H9 (cell line): ENCODE results near the gene DRD4. TPM values are rescaled to one million over a fixed set of nuclear protein-coding genes. Genes with fewer than 3 reads are reported as not detected.

Source experiments
- DNase-seq: peaks from one replicate; pipeline ENCODE4 v3.0.0-alpha.2; 2017
- H2AFZ ChIP-seq: one replicate; pipeline ENCODE4 v1.6.1; 2013; ENCODE audit warnings: mild to moderate bottlenecking, low read length, control low read depth, moderate library complexity
- H2AK5ac ChIP-seq: 2 replicates; pipeline ENCODE4 v1.6.1; 2013; ENCODE audit warnings: low read length, control low read depth, mixed read lengths; ENCODE audit not compliant: insufficient read length
- H2BK120ac ChIP-seq: one replicate; pipeline ENCODE4 v1.6.1; 2013; ENCODE audit warnings: low read depth, mild to moderate bottlenecking, low read length, control low read depth, inconsistent platforms; ENCODE audit not compliant: poor library complexity, severe bottlenecking
- H2BK12ac ChIP-seq: 2 replicates; pipeline ENCODE4 v1.6.1; 2013; ENCODE audit warnings: low read length, control low read depth, mixed read lengths, low read depth; ENCODE audit not compliant: insufficient read length
- H2BK15ac ChIP-seq: 2 replicates; pipeline ENCODE4 v1.6.1; 2013; ENCODE audit warnings: low read depth, low read length, control low read depth
- H2BK20ac ChIP-seq: one replicate; pipeline ENCODE4 v1.6.1; 2013; ENCODE audit warnings: low read depth, mild to moderate bottlenecking, low read length, control low read depth, inconsistent platforms; ENCODE audit not compliant: poor library complexity, severe bottlenecking
- H2BK5ac ChIP-seq: 2 replicates; pipeline ENCODE4 v1.6.1; 2013; ENCODE audit warnings: low read length, control low read depth, mixed read lengths; ENCODE audit not compliant: insufficient read length
- H3K14ac ChIP-seq: 2 replicates; pipeline ENCODE4 v1.6.1; 2013; ENCODE audit warnings: low read length, control low read depth; ENCODE audit not compliant: insufficient read depth
- H3K18ac ChIP-seq: 2 replicates; pipeline ENCODE4 v1.6.1; 2013; ENCODE audit warnings: low read depth, mild to moderate bottlenecking, mixed read lengths, low read length, control low read depth; ENCODE audit not compliant: insufficient read length
- H3K23ac ChIP-seq: 2 replicates; pipeline ENCODE4 v1.6.1; 2013; ENCODE audit warnings: low read length, control low read depth, mixed read lengths, low read depth; ENCODE audit not compliant: insufficient read length
- H3K23me2 ChIP-seq: 2 replicates; pipeline ENCODE4 v1.6.1; 2013; ENCODE audit warnings: low read depth, mild to moderate bottlenecking, mixed read lengths, low read length, control low read depth; ENCODE audit not compliant: insufficient read length, poor library complexity, severe bottlenecking
- H3K27ac ChIP-seq: 2 replicates; pipeline ENCODE4 v1.5.1; 2013; ENCODE audit warnings: low read length, control low read depth, mixed read lengths, low read depth; ENCODE audit not compliant: insufficient read length
- H3K27me3 ChIP-seq: 2 replicates; pipeline ENCODE4 v1.6.1; 2013; ENCODE audit warnings: low read length, control low read depth, inconsistent platforms; ENCODE audit not compliant: insufficient read depth
- H3K4ac ChIP-seq: 2 replicates; pipeline ENCODE4 v1.6.1; 2013; ENCODE audit warnings: low read depth, mild to moderate bottlenecking, control low read depth, inconsistent platforms, low read length, moderate library complexity
- H3K4me1 ChIP-seq: 2 replicates; pipeline ENCODE4 v1.6.1; 2013; ENCODE audit warnings: low read length, control low read depth, inconsistent platforms; ENCODE audit not compliant: insufficient read depth
- H3K4me2 ChIP-seq: 2 replicates; pipeline ENCODE4 v1.6.1; 2013; ENCODE audit warnings: low read length, control low read depth, mixed read lengths; ENCODE audit not compliant: insufficient read length, insufficient read depth
- H3K56ac ChIP-seq: 2 replicates; pipeline ENCODE4 v1.6.1; 2013; ENCODE audit warnings: low read depth, mild to moderate bottlenecking, mixed read lengths, low read length, control low read depth; ENCODE audit not compliant: insufficient read length
- H3K79me1 ChIP-seq: 2 replicates; pipeline ENCODE4 v1.6.1; 2013; ENCODE audit warnings: low read depth, mild to moderate bottlenecking, moderate library complexity, low read length, control low read depth, inconsistent platforms; ENCODE audit not compliant: insufficient read depth, poor library complexity, severe bottlenecking
- H3K79me2 ChIP-seq: 2 replicates; pipeline ENCODE4 v1.6.1; 2013; ENCODE audit warnings: low read length, control low read depth, inconsistent platforms; ENCODE audit not compliant: insufficient read depth
- H3K9ac ChIP-seq: 2 replicates; pipeline ENCODE4 v1.6.1; 2013; ENCODE audit warnings: low read length, control low read depth, mixed read lengths; ENCODE audit not compliant: insufficient read length; ENCODE audit errors: extremely low read depth
- H3K9me3 ChIP-seq: one replicate; pipeline ENCODE4 v1.6.1; 2013; ENCODE audit warnings: low read depth, low read length, inconsistent platforms; ENCODE audit not compliant: control insufficient read depth
- H3T11ph ChIP-seq: one replicate; pipeline ENCODE4 v1.6.1; 2013; ENCODE audit warnings: mild to moderate bottlenecking, low read length, control low read depth, inconsistent platforms
- H4K20me1 ChIP-seq: one replicate; pipeline ENCODE4 v1.6.1; 2013; ENCODE audit not compliant: control insufficient read depth, insufficient read length, insufficient read depth
- H4K5ac ChIP-seq: 2 replicates; pipeline ENCODE4 v1.6.1; 2013; ENCODE audit warnings: low read depth, mild to moderate bottlenecking, mixed read lengths, low read length, control low read depth; ENCODE audit not compliant: insufficient read length
- H4K8ac ChIP-seq: replicated peaks from 2 replicates; pipeline ENCODE4 v1.6.1; 2013; ENCODE audit warnings: low read length, control low read depth, mixed read lengths, low read depth; ENCODE audit not compliant: insufficient read length
- H4K91ac ChIP-seq: 2 replicates; pipeline ENCODE4 v1.6.1; 2013; ENCODE audit warnings: low read depth, mild to moderate bottlenecking, moderate library complexity, mixed read lengths, low read length, control low read depth; ENCODE audit not compliant: insufficient read length
- H3K27ac Mint-ChIP-seq, 3 experiments: 2 replicates in 2 of 3; 3 replicates in 1 of 3; pipeline ENCODE4 v1.8.0; 2020 to 2021; ENCODE audit warnings: mixed read lengths in 3 of 3, mild to moderate bottlenecking in 1 of 3, moderate library complexity in 1 of 3
- H3K27me3 Mint-ChIP-seq: 2 replicates; pipeline ENCODE4 v1.8.0; 2021; ENCODE audit warnings: low read depth, mild to moderate bottlenecking, moderate library complexity, mixed read lengths
- H3K36me3 Mint-ChIP-seq, 3 experiments: 2 replicates in 2 of 3; 3 replicates in 1 of 3; pipeline ENCODE4 v1.8.0; 2020 to 2021; ENCODE audit warnings: low read depth in 3 of 3, mixed read lengths in 3 of 3; ENCODE audit not compliant: insufficient read depth in 1 of 3
- H3K4me1 Mint-ChIP-seq, 2 experiments: 2 replicates each; pipeline ENCODE4 v1.8.0; 2020; ENCODE audit warnings: mixed read lengths in 2 of 2
- H3K4me3 Mint-ChIP-seq, 2 experiments: 2 replicates in 1 of 2; 3 replicates in 1 of 2; pipeline ENCODE4 v1.8.0; 2020 to 2021; ENCODE audit warnings: mild to moderate bottlenecking in 2 of 2, mixed read lengths in 2 of 2, moderate library complexity in 1 of 2
- H3K9me3 Mint-ChIP-seq, 2 experiments: 2 replicates in 1 of 2; 3 replicates in 1 of 2; pipeline ENCODE4 v1.8.0; 2020; ENCODE audit warnings: mild to moderate bottlenecking in 2 of 2, mixed read lengths in 2 of 2, moderate library complexity in 1 of 2
- CTCF ChIP-seq: fragments of 200-600 bp; sonication (generic); conservative IDR thresholded peaks from 3 replicates; pipeline ENCODE4 v1.8.0; 2021; ENCODE audit warnings: antibody characterized with exemption, mild to moderate bottlenecking
- WGBS: extraction: QIAGEN DNeasy Blood & Tissue Kit; methylation state at CpG from one replicate; pipeline ENCODE4 v1.1.7; 2013; ENCODE audit warnings: missing lambda C conversion rate, low lambda C conversion rate, mixed read lengths; ENCODE audit not compliant: insufficient read length; ENCODE audit errors: extremely low coverage; 5-methylcytosine and 5-hydroxymethylcytosine counted together
- total RNA-seq: library from RNA; stranded (reverse); gene quantifications from 2 replicates; pipeline ENCODE4 v1.2.1, GENCODE V29; 2021

The DRD4 gene
- total RNA-seq, 1 experiment from 2014 or later, result 6.8 TPM

- Histone ChIP-seq H3T11ph (no peak overlapping the region), H3K23me2 (no peaks in the 10 kb centered on the region), H3K23ac (no peak overlapping the region), H2AFZ (no peak overlapping the region), H3K18ac (no peak overlapping the region), H3K4me1 (no peaks in the 10 kb centered on the region), H2AK5ac (no peak overlapping the region), H3K9ac (no peak overlapping the region), H2BK5ac (no peak overlapping the region), H4K8ac (no peak overlapping the region), H2BK120ac (no peak overlapping the region), H2BK15ac (no peak overlapping the region), H3K79me2 (no peaks in the 10 kb centered on the region), H3K27me3 (no peaks in the 10 kb centered on the region), H3K56ac (no peak overlapping the region), H4K5ac (no peak overlapping the region), H3K9me3 (no peaks in the 10 kb centered on the region), H3K4ac (no peak overlapping the region), H3K27ac (no peak overlapping the region), H3K14ac (no peak overlapping the region), H3K4me2 (no peak overlapping the region), H2BK20ac (no peak overlapping the region), H4K91ac (no peak overlapping the region), H3K79me1 (no peaks in the 10 kb centered on the region), H2BK12ac (no peak overlapping the region), H4K20me1 (peaks cover 3% of the 10 kb centered on the region)
- Mint-ChIP-seq H3K36me3 (peaks cover 27 to 74% (median 69%) of the 10 kb centered on the region in 3 experiments), H3K9me3 (no peaks in the 10 kb centered on the region), H3K27me3 (no peaks in the 10 kb centered on the region), H3K27ac (no peak overlapping the region; a peak in 2 of 7 replicates), H3K4me3 (no peak overlapping the region), H3K4me1 (peaks cover 2% of the 10 kb centered on the region in 2 experiments; a peak in 1 of 4 replicates)
- WGBS, result no CpG with 5 or more reads among the region's 35 CpGs
- TF ChIP-seq CTCF, result no peak
- no peak for DNase-seq
Measured at GRCh38 chr11:607020-607780, 29.9 kb upstream of the DRD4 start.
